Gastroesophageal sphincter (tissue), 4 donors: Measurements from ENCODE around the gene NUDT16. TPM values are rescaled to one million over a fixed set of nuclear protein-coding genes. Genes with fewer than 3 reads are reported as not detected.

Experiments used
- ATAC-seq: fragments of 150-250 bp; one replicate; pipeline ENCODE4 v1.9.1; 2016; ENCODE audit warnings: mild to moderate bottlenecking, moderate library complexity
- H3K27ac ChIP-seq, 4 donors: fragments of 200-600 bp; sonication (generic) in 3 of 4; 1 replicate in 3 of 4; 2 replicates in 1 of 4; pipeline ENCODE4 v1.5.1; 2016 to 2019
- H3K27me3 ChIP-seq: fragments of 200-600 bp; sonication (generic); one replicate; pipeline ENCODE4 v1.5.1; 2019
- H3K36me3 ChIP-seq, 2 donors: fragments of 200-600 bp; sonication (generic); one replicate each; pipeline ENCODE4 v1.5.1; 2019; ENCODE audit warnings: control low read depth in 1 of 2
- H3K4me1 ChIP-seq, 3 donors: fragments of 200-600 bp; sonication (generic); 1 replicate in 2 of 3; 2 replicates in 1 of 3; pipeline ENCODE4 v1.5.1; 2016 to 2019; ENCODE audit warnings: control low read depth in 2 of 3
- H3K4me3 ChIP-seq, 2 donors: fragments of 200-600 bp; sonication (generic); one replicate each; pipeline ENCODE4 v1.5.1; 2019; ENCODE audit warnings: mild to moderate bottlenecking in 1 of 2, moderate library complexity in 1 of 2
- H3K9me3 ChIP-seq, 3 donors: fragments of 200-600 bp; sonication (generic); one replicate each; pipeline ENCODE4 v1.5.1; 2017 to 2019; ENCODE audit warnings: control low read depth in 2 of 3
- EP300 ChIP-seq: sonication (generic); formaldehyde crosslinking; IDR thresholded peaks from one replicate; pipeline ENCODE4 v1.6.1; 2017; ENCODE audit warnings: antibody characterized with exemption, mild to moderate bottlenecking
- POLR2A ChIP-seq, 2 donors: fragments of 450-650 bp; IDR thresholded peaks; one replicate each; pipeline ENCODE4 v1.6.1; 2017; ENCODE audit warnings: antibody characterized with exemption in 2 of 2, mild to moderate bottlenecking in 2 of 2, moderate library complexity in 1 of 2
- POLR2AphosphoS5 ChIP-seq: sonication (generic); formaldehyde crosslinking; IDR thresholded peaks from one replicate; pipeline ENCODE4 v1.6.1; 2017; ENCODE audit warnings: antibody characterized with exemption
- WGBS, 2 donors: methylation state at CpG; one replicate each; pipeline ENCODE4 v1.1.5; 2018; ENCODE audit warnings: low coverage in 1 of 2; 5-methylcytosine and 5-hydroxymethylcytosine counted together
- total RNA-seq, 4 donors: library from RNA; depleted of rRNA; stranded (reverse); fragments of >200 nt; gene quantifications; one replicate each; pipeline ENCODE4 v1.1.0, GENCODE V29; 2016
- TF ChIP-seq, protein P1 (sequence below), 4 experiments: fragments of 200-600 bp in 2 of 4; fragments of 450-650 bp in 2 of 4; sonication (generic) in 1 of 4; IDR thresholded peaks; one replicate each; pipeline ENCODE4 v1.5.1; 2017 to 2019; ENCODE audit warnings: antibody characterized with exemption in 4 of 4, mild to moderate bottlenecking in 2 of 4, moderate library complexity in 2 of 4

Gene NUDT16
- total RNA-seq, 4 donors from 2014 or later: 28.8 to 56.5 (median 37.4) TPM

DNA sequence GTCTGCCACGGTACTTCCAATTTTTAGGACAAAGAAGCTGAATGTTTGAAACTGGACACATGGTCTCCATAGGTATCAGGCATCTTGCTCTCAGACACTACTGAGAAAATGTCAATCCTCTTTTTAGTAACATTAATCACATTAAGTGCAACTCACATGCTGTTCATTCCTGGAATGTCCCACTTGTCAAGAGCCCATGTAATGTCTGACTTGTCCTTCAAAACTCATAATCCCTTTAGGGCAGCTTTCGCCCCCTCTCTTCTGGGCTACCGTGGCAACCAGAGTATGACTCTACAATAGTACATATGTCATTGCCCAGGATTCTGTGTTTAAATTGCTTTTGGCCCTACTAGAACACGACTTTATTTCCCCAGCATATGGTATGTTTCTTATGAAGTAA lies 12.3 kb downstream of the NUDT16 start:
- Histone ChIP-seq H3K36me3 (no peaks in the 10 kb centered on the region), H3K27me3 (no peaks in the 10 kb centered on the region), H3K4me1 (no peaks in the 10 kb centered on the region), H3K4me3 (no peak overlapping the region), H3K9me3 (no peaks in the 10 kb centered on the region), H3K27ac (no peak overlapping the region)
- 78 to 82% methylated on average over 3 to 4 of the region's 4 CpGs for WGBS, 2 donors
- TF ChIP-seq POLR2A (IDR thresholded peaks at IDR 0.05) (no peak), EP300 (no peak), POLR2AphosphoS5 (no peak)
- TF ChIP-seq, protein P1, sequence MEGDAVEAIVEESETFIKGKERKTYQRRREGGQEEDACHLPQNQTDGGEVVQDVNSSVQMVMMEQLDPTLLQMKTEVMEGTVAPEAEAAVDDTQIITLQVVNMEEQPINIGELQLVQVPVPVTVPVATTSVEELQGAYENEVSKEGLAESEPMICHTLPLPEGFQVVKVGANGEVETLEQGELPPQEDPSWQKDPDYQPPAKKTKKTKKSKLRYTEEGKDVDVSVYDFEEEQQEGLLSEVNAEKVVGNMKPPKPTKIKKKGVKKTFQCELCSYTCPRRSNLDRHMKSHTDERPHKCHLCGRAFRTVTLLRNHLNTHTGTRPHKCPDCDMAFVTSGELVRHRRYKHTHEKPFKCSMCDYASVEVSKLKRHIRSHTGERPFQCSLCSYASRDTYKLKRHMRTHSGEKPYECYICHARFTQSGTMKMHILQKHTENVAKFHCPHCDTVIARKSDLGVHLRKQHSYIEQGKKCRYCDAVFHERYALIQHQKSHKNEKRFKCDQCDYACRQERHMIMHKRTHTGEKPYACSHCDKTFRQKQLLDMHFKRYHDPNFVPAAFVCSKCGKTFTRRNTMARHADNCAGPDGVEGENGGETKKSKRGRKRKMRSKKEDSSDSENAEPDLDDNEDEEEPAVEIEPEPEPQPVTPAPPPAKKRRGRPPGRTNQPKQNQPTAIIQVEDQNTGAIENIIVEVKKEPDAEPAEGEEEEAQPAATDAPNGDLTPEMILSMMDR (IDR thresholded peaks at IDR 0.05): no peak
- ATAC-seq: no peak

DNA sequence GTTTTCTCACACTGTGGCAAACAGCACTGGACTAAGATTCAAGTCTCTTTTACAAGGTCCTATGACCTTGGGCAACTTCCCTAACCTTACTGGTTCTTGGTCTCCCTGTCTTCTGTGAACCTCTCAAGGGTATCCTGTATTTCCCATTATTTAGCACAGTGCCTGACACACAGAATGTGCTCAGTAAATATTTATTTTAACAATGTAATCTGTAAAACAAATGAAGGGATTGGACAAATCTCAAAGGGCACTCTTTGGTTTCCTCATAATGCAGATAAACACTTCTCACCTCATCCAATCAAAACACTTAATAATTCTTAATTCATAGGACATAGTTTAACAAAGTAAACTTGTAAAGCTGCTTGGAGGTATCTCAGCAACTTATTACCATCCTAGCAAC lies 12.8 kb downstream of the NUDT16 start:
- Histone ChIP-seq H3K4me3 (no peak overlapping the region), H3K4me1 (no peaks in the 10 kb centered on the region), H3K27ac (no peak overlapping the region), H3K27me3 (no peaks in the 10 kb centered on the region), H3K9me3 (no peaks in the 10 kb centered on the region), H3K36me3 (no peaks in the 10 kb centered on the region)
- TF ChIP-seq POLR2AphosphoS5: no peak
- no peak for TF ChIP-seq EP300
- TF ChIP-seq POLR2A (IDR thresholded peaks at IDR 0.05): no peak
- TF ChIP-seq, protein P1 (IDR thresholded peaks at IDR 0.05): no peak
- no peak for ATAC-seq

DNA sequence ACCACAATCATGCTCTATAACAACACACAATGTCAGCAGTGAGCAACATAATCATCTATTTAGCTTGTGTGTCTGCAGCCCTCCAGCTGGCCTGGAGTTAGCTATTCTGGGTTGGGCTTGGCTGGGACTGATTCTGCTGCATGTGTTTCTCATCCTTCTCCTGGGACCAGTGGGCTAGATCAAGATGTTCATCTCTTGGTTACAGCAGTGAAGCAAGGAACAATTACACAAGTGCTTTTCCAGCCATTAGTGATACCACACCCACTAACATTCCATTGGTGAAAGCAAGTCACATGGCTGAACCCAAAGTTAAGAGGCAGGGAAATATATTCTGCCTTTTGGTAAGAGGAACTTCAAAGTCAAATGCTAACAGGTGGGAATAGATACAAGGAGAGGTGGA lies 14.6 kb downstream of the NUDT16 start:
- ATAC-seq: peak; percentile 92
- Histone ChIP-seq H3K9me3 (no peaks in the 10 kb centered on the region), H3K36me3 (no peaks in the 10 kb centered on the region), H3K27ac (no peak overlapping the region), H3K4me1 (no peaks in the 10 kb centered on the region), H3K4me3 (no peak overlapping the region), H3K27me3 (no peaks in the 10 kb centered on the region)
- TF ChIP-seq, protein P1 (IDR thresholded peaks at IDR 0.05): no peak
- no peak for TF ChIP-seq POLR2AphosphoS5
- no peak for TF ChIP-seq EP300
- no peak for TF ChIP-seq POLR2A (IDR thresholded peaks at IDR 0.05)

DNA sequence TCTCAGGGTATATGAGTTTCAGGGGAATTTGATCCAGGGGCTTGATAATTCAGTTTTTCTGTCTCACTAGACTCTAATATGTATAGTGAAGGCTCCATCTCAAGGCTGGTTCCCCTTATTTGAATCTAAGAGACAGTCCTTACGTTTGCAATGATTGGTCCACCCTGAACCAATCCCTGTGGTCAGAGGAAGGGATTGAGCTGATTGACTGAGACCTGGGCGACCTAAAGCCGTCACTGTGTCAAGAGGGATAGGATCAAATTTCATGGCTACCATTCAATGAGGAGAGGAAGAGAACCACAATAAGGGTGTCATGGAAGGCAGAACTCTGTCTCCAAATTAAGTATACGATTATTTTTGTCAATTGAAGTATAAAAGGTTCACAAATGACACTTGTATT lies 16.3 kb downstream of the NUDT16 start:
- H3K4me1 ChIP-seq: no peaks in the 10 kb centered on the region
- no peaks in the 10 kb centered on the region for H3K27me3 ChIP-seq
- WGBS, 2 donors: 73% methylated on average over 2 to 4 of the region's 4 CpGs
- TF ChIP-seq POLR2A (IDR thresholded peaks at IDR 0.05) (no peak), EP300 (no peak)
- TF ChIP-seq, protein P1 (IDR thresholded peaks at IDR 0.05): no peak
- no peak overlapping the region for H3K27ac ChIP-seq
- no peaks in the 10 kb centered on the region for H3K9me3 ChIP-seq
- no peaks in the 10 kb centered on the region for H3K36me3 ChIP-seq
- H3K4me3 ChIP-seq: no peak overlapping the region
- ATAC-seq: no peak

DNA sequence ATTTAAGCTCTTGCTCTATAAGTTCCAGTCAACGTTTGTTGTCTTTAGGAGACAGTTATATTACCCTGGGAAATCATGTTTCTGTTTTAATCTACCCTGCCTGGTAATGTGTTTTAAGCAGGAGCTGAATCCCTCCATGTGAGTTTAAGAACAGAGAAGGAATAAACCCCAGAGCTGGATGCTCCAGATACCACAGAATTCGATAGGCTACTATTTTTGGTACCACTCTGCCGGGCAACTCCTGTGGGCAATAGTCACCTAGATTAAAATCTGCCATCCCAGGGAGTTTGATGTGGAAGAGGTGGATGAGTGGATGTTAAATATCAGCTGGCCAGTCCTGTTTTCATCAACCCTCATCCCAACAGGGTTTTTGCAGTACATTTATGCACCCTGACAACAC lies 20.4 kb downstream of the NUDT16 start:
- TF ChIP-seq, protein P1 (IDR thresholded peaks at IDR 0.05): no peak
- TF ChIP-seq POLR2AphosphoS5 (no peak), EP300 (no peak), POLR2A (IDR thresholded peaks at IDR 0.05) (no peak)
- no peak overlapping the region for H3K27ac ChIP-seq

More for the DNA sequence above, 20.4 kb downstream of the NUDT16 start:
- Histone ChIP-seq H3K36me3 (no peaks in the 10 kb centered on the region), H3K4me3 (no peak overlapping the region), H3K4me1 (no peaks in the 10 kb centered on the region), H3K27me3 (no peaks in the 10 kb centered on the region), H3K9me3 (peaks cover 0 to 5% (median 0%) of the 10 kb centered on the region in 3 donors)
- WGBS, 2 donors: 50 to 55% methylated on average over 1 to 3 of the region's 3 CpGs
- no peak for ATAC-seq
